GM19467 (cell line): ENCODE results near the gene APOBEC3A.

Experiments used
- ATAC-seq: cut with Tn5 transposase; IDR thresholded peaks from one replicate; pipeline ENCODE4 v1.9.1; 2021; ENCODE audit warnings: mild to moderate bottlenecking, moderate library complexity; ENCODE audit not compliant: unreplicated experiment

APOBEC3A gene

DNA sequence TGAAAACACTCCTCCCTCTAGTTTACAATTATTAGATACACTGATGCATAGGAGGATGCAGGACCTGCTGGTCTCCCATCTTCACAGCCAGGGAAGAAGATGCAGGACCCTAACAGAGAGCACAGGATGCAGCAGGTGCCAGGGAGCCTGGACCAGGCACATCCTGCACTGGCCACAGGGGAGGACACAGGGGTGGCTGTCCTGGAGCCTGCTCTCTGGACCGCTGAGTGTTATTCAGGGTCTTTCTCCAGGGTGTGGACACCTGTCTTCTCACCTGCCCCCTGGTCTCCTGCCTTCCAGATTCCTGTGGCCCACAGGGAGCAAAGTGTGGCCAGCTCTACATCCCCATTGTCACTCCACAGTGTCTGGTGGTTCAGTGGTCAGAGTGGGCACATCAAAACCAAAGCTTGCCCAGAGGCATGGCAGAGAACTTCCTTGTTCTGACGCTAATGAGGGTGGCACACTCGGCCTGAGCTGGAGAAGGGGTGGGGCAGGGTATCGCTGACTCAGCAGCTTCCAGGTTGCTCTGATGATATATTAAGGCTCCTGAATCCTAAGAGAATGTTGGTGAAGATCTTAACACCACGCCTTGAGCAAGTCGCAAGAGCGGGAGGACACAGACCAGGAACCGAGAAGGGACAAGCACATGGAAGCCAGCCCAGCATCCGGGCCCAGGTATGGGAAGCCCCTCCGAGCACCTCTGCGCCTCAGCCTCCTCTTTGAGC lies at the start of gene APOBEC3A:
Gene APOBEC3A (plus strand): TSS at position 564 of the 725 bp plus-strand sequence. CDS start 83 bp downstream, at position 647.
- ATAC-seq, result no peak

DNA sequence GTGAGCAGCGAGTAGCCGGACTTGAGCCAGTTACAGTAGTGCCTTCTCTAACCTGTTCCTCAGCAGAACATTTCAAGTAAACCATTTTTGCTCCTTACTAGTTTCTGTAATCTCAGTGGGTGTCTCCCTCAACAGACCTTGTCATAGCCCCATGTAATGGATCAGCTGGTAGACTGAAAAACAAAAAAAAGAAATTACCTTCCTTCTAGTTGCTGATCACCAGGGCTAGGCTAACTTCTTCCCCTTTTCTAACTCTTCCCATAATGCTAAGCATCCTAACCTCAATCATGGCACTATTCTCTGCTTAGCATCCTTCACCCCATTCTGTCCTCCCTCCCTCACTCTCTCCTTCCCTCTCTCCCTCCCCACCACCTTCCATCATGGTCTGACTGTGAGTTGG lies 49.6 kb upstream of the APOBEC3A start:
- no peak for ATAC-seq

DNA sequence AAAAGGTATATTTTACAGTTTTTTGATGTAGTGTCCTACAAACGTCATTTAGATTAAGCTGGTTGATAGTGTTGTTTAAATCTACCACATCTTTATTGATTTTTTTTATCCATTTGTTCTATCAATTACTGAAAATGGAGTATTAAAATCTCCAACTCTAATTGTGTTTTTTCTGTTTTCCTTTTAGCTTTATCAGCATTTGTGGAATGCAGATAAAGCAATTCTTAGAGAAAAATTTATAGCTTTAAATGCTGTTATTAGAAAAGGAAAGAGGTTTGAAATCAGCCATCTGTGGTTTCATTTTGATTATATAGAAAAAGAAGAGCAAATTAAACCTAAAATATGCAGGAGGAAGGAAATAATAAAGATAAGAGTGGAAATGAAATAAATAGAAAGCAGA lies 46.0 kb upstream of the APOBEC3A start:
- ATAC-seq, result no peak

DNA sequence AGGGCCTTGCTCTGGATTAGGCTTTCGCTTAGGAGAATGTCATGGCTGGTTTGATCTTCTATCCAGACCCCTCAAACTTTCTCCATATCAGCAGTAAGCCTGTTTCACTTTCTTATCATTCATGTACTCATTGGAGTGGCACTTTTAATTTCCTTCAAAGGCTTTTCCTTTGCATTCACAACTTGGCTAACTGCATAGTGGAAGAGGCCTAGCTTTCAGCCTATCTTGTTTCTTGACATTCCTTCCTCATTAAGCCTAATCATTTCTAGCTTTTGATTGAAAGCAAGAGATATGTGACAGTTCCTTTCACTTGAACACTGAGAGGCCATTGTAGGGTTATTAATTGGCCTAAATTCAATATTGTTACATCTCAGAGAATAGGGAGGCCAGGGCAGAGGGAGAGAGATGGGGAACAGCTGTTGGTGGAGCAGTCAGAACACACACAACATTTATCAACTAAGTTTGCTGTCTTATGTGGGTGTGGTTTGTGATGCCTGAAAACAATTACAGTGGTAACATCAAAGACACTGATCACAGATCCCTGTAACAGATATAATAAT lies 37.7 kb upstream of the APOBEC3A start:
- ATAC-seq, result no peak

DNA sequence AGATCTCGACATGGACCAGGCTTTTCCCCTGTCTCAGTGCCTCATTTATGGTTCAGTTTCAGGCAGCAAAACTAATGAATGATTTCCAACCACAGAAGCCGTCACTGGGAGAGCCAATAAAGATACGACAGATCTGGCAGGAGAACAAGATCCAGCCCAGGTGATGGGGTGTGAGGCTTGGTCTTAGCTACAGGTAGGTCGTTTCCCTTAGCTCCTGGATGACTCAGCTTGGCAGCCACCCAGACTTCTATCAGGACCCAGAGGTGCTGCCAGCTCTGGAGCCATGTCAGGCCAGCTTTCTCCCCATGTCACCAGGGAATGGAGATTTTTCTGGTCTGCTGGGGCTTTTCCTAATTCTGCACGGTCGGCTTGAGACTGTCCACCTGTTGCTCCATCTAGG lies 36.3 kb upstream of the APOBEC3A start:
- no peak for ATAC-seq

DNA sequence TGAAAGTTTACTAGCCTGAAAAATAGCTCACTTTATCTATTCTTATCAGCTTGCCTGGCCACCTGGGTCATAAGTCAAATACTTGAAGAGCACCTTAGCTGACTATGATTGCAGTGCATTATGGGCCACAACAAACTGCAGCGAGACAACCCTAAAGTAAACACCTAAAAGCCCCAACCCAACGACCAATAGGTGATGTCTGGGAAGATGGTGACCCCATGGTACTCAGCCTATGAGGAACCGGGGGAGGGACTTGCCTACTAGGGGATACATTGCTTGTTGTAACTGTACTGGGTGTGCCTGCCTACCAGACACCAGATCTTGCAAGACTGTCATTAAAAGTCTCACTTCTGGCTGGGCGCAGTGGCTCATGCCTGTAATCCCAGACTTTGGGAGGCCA lies 35.6 kb upstream of the APOBEC3A start:
- no peak for ATAC-seq

DNA sequence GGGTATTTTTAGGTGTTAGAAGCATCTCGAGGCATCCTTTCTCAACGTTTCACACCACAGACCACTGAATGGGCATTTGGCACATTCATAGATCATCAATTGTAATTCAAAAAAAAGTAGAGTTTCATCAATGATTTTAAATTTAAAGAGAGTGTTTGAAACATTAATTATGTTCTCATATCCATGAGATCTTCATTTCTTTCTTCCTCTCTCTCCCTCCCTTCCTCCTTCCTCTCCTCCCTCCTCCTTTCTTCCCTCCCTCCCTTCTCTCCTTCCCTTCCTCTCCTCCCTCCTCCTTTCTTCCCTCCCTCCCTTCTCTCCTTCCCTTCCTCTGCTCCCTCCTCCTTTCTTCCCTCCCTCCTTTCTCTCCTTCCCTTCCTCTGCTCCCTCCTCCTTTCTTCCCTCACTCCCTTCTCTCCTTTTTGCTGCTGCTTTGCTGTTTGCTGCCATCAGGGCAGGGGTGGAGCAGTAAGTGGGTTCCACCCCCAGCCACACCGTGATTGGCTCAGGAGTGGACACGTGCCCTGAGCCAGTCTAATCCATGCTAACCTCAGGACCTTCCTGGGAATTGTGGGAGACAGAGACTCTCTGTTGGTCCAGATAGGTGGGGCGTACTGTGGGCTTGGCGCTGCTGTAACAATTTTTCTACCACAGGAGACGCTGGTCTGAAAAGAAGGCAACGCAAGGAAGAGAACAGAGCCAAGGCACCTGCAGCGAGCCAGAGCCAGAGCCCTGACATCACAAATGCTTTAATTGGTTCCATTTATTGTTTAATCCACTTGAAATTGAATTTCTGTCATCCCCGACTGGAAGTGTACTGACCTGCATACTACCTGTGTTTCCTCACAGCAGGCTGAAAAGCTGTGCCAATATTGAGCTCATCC lies 33.7 kb upstream of the APOBEC3A start:
- ATAC-seq, result no peak

DNA sequence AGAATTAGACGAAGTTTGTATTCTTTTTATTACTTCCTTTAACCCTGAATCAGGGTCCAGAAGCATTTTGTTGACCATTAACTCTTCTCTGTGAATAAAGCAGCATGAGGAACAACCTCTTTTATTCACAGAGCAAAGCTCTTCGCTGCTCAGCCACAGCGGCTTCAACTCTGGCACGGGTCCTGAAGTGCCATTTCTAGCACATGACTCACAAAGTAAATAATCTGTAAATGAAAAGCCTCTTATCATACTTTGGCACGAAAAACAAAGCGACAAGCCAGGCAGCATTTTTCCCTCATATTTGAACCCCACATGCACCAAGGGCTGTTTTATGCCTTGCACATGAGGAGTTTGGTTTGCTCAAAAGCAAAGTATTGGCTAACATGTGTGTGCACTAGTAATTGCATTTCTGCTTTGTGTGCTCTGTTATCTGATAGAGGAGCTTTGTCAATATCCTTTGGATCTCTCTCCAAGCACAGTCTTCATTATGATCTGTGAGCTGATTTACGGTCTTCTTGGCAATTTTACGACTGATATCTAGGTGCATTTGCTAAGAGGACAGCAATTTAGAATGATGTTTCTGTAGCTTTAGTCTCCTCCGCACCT lies 33.0 kb upstream of the APOBEC3A start:
- no peak for ATAC-seq

DNA sequence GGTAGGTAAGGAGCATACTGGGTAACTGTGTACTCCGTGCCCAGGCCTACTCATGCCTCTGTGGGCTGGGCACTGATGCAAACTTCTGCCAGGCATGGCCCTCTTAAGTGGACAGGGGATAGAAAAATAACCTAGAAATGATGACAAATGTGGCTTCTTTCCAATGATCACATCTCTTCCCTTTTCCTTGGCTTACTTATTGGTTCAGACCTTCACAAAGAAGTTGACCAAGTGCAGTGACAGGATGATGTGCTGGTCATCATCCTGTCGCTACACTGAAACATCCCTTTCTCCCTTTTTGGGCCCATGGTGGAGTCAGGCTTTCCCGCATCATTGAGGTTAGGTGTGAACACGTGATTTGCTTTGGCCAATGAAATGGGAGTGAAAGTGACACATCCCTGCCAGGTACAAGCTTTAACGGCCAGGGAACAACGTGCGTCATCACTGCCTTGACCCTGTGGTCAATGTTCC lies 31.8 kb upstream of the APOBEC3A start:
- no peak for ATAC-seq

DNA sequence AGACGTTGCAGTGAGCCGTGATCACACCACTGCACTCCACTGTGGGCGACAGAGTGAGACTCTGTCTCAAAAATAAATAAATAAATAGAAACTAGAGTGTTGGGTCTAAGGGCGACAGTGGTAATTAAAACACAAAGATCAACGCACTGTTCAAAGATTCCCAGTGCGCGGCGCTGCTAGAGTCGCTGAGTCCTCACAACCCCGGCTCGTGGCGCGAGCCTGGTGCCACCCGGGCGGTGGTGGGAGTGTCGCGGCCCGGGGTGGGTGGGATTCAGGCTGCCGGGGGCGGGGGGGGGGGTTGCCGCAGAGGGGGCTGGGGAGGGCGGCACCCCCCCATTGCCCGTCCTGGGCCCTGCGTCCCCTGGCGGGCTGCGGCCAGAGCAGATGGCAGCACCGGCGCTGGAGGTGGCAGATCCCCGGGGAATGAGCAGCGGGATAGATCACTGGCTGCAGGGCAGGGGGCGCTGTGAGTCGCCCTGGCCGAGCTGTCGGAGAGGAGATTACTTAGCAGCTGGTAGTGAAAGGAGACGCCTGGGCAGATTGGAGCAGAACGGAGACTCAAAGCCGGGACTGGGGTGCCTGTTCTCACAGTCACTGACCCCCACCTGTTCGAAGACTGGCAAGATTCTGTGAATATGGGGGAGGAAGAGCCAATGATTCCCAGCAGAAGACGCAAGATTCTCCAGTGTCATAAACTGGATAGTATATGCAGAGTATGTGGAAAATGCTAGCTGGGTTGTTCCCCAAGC lies 30.2 kb upstream of the APOBEC3A start:
- ATAC-seq, result no peak

DNA sequence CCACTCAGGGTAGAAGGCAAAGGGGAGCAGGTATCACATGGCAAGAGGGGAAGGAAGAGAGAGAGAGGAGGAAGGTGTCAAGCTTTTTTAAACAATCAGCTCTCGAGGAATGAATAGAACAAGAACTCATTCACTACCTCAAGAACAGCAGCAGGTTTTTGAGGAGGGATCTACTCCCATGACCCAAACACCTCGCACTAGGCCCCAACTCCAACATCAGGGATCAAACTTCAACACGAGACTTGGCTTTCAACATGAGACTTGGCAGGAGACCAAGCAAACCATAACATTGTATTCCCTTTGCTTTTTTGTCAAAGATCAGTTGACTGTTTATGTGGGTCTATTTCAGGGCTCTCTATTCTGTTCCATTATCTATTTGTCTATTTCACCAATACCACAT lies 26.9 kb upstream of the APOBEC3A start:
- ATAC-seq, result no peak

DNA sequence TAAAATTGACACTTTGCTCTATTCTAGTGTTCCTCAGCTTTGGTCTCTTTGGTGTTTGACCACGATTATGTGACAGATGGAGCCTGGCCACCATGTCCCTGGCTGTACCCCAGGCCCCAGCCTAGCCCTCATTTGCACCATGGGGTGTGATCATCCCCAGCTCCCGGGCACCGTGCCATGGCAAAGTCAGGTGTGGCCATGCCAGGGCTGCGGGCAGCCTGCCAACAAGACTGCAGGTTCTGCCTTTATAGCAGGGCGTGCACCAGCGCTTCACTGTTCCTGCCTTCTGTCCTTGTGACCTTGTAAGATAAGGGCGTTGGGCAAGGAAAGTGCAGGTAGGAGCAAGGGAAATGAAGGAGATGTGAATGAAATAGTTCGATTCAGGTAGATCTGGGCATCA lies 22.4 kb upstream of the APOBEC3A start:
- no peak for ATAC-seq

DNA sequence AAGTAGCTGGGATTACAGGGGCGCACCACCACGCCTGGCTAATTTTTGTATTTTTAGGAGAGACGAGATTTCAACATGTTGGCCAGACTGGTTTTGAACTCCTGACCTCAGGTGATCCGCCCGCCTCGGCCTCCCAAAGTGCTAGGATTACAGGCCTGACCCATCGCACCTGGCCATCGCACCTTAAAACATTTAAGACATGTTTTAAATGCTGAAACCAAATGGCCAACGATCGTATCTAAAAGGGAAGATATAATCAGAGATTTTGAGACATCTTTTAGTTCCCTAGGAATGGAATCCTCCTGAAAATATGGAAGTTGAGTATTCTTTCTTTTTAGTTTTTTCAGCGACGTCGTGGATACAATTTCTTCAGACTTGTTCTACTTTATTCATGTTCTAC lies 21.8 kb upstream of the APOBEC3A start:
- no peak for ATAC-seq

DNA sequence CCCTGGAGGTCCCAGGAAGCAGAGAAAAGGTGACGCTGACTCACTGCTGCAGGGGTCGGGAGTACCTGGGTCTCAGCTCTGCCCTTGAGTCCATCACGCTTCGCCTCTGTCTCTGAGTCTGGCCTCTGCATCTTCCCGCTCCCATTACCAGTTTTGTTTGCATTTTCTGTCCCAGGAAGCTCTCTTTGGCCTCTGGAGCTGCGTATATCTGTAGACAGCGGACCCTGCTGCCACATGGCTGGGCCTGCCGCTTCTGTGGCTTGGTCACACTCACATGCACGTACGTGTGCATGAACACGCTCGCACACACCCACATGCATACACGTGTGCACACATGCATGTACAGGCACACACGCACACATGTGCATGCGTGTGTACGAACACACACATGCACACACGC lies 20.8 kb upstream of the APOBEC3A start:
- no peak for ATAC-seq

DNA sequence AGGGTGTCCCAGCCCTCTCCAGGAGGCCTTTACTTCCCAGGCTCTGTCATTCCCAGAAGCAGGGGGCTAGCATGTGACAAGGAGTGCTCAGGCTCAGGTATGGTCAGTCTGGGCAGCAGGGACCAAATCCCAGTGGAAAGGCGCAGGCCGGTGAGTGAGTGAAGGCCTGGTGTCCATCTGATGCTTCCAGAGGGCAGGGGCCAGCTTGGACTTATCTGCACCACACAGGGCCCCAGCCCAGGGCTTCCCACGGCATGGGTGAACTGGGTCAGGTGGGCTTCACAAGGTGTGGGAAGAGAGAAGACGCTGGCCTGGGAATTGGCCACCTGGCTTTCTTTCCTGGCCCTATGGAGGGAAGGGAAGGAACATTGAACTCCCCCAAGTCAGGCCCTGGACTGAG lies 20.4 kb upstream of the APOBEC3A start:
- ATAC-seq, result no peak

DNA sequence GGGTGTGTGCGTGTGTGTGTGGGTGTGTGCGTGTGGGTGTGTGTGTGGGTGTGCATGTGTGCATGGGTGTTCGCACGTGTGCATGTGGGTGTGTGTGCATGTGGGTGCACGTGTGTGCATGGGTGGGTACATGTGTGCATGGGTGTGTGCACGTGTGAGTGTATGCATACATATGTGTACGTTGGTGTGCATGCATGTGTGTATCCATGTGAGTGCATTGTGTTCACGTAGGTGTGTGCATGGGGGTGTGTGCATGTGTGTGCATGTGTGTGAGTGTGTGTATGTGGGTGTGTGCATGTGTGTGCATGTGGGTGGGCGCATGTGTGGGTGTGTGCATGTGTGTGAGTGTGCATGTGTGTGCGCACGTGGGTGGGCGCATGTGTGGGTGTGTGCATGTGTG lies 19.9 kb upstream of the APOBEC3A start:
- ATAC-seq, result no peak

DNA sequence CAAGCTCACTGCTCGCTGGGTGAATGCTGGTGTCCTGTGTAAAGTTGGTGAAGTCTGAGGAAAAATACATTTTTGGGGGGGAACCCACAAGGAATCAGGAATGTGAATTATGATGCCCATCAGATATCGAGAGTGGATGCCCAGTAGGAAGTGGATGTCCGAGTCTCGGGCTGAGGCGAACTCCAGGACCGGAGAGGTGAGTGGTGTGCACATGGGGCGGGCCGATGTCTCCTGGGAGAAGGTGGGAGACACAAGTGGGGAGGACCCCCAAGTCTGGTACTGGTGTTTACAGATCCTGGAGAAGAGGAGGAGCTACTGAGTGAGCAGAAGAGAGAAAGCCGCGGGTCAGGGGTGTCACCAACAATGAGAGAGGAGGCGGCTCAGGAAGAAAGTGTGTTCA lies 19.2 kb upstream of the APOBEC3A start:
- no peak for ATAC-seq

DNA sequence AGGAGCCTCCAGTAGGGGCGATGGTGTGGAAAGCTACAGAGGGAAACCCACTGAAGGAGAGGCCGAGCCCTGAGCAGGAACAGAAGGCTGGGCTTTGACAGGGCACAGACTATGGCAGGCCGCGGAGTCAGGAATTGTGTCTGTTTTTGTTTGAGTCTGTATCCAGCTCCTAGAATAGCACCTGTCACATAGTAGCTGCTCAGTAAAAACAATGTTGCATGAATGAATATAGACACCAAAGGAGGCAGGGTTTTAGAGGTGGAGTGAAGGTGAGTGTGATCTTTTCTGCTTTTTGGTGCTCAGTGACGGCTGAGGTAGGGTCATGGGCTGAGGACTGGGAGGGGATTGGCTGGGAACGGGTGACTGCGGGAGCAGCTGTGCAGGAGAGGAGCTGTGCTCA lies 18.5 kb upstream of the APOBEC3A start:
- no peak for ATAC-seq

DNA sequence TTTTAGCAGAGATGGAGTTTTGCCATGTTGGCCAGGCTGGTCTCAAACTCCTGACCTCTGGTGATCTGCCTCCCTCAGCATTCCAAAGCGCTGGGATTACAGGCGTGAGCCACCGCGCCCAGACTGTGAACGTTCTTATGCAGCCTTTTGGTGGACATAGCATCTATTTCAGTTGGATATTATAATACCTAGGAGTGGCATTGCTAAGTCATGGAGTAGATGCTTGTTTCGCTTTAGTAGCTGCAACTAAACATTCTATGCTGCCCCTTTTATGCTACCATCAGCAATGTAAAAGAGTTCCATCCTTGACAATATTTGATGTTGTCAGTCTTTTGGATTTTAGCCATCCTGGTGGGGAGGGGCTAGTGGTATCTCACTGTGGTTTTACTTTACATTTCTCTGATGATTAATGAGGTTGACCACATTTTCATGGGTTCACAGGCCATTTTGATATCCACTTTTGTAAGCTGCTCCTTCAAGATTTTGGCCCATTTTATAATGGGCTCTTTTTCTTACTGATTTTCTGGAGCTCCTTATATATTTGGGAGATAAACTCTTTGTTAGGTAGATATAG lies 16.5 kb upstream of the APOBEC3A start:
- no peak for ATAC-seq

DNA sequence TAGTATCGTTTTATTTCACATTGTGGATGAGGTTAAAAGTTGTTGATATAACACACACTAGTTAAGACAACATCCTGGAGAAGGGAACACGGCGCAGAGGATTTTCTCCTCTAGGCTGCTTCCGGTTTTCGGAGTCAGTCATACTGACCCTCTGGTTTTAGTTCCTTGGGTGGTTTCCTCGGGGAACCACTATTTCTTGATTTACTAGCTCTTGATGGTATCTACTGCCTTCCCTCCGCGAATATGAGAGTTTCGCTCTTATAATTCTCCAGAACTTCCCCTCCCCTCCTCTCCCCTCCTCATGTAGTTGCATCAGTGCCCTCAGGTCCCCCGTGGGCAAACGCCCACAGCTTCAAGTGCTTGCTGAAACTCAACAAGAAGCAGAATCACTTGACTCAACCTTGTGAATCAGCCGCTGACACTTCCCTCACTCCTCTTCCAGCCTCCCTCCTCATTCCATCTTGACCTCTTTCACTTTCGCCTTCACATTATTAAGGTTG lies 15.9 kb upstream of the APOBEC3A start:
- peak; percentile 73 for ATAC-seq
